Osteoblast (primary cell): ENCODE measurements around the gene NPHP1. TPM values are rescaled to one million over a fixed set of nuclear protein-coding genes. Genes with fewer than 3 reads are reported as not detected.
"Not testable (repeated sequence)": the region's sequence is repeated elsewhere in the genome, so short reads cannot be mapped to it uniquely, and the experiment has no call there.

Source experiments
- DNase-seq: peaks from one replicate; pipeline ENCODE4 v3.0.0; 2011; ENCODE audit warnings: low spot score, mixed read lengths; ENCODE audit not compliant: insufficient read length; ENCODE audit errors: missing footprints
- H2AFZ ChIP-seq: 2 replicates; pipeline ENCODE4 v1.6.0; 2011; ENCODE audit warnings: mild to moderate bottlenecking, low read length
- H3K27ac ChIP-seq: 2 replicates; pipeline ENCODE4 v1.5.1; 2011; ENCODE audit warnings: mild to moderate bottlenecking, low read depth, low read length, moderate library complexity
- H3K27me3 ChIP-seq: 2 replicates; pipeline ENCODE4 v1.6.0; 2012; ENCODE audit warnings: mild to moderate bottlenecking, control low read depth, inconsistent platforms, low read length, moderate library complexity; ENCODE audit not compliant: insufficient read depth
- H3K36me3 ChIP-seq: 2 replicates; pipeline ENCODE4 v1.5.1; 2011; ENCODE audit warnings: mild to moderate bottlenecking, low read length, control low read depth, moderate library complexity; ENCODE audit not compliant: insufficient read depth
- H3K4me1 ChIP-seq: 2 replicates; pipeline ENCODE4 v1.5.1; 2011; ENCODE audit warnings: mild to moderate bottlenecking, low read length, control low read depth, moderate library complexity; ENCODE audit not compliant: insufficient read depth
- H3K4me2 ChIP-seq: 2 replicates; pipeline ENCODE4 v1.6.0; 2011; ENCODE audit warnings: mild to moderate bottlenecking, low read length; ENCODE audit not compliant: insufficient read depth
- H3K4me3 ChIP-seq: fragments of 200-600 bp; sonication (generic); 3 replicates; pipeline ENCODE4 v1.5.1; 2012; ENCODE audit warnings: mild to moderate bottlenecking, low read length, inconsistent platforms; ENCODE audit not compliant: insufficient read depth
- H3K79me2 ChIP-seq: 2 replicates; pipeline ENCODE4 v1.6.0; 2012; ENCODE audit warnings: mild to moderate bottlenecking, low read length, control low read depth, inconsistent platforms; ENCODE audit not compliant: insufficient read depth
- H3K9me3 ChIP-seq: 2 replicates; pipeline ENCODE4 v1.5.1; 2011; ENCODE audit warnings: low read depth, low read length, control low read depth
- H4K20me1 ChIP-seq: 2 replicates; pipeline ENCODE4 v1.6.0; 2012; ENCODE audit warnings: mild to moderate bottlenecking, low read length, control low read depth; ENCODE audit not compliant: insufficient read depth
- total RNA-seq: library from RNA; depleted of rRNA; stranded (reverse); fragments of >200 nt; gene quantifications from 2 replicates; pipeline ENCODE4 v1.2.3, GENCODE V29; 2012
- TF ChIP-seq, protein P1 (sequence below): IDR thresholded peaks from 2 replicates; pipeline ENCODE4 v1.5.1; 2011; ENCODE audit warnings: mild to moderate bottlenecking, low read depth, low read length, moderate library complexity; ENCODE audit errors: extremely low read depth

NPHP1 gene
- total RNA-seq, 1 donor: 7.6 TPM

- H3K4me3 ChIP-seq: no peak overlapping the region
- peaks cover 5% of the 10 kb centered on the region for H3K4me1 ChIP-seq
- no peak for DNase-seq
- no peak overlapping the region for H3K27ac ChIP-seq
- no peaks in the 10 kb centered on the region for H3K36me3 ChIP-seq
- H3K79me2 ChIP-seq: peaks cover 8% of the 10 kb centered on the region
- peaks cover 60% of the 10 kb centered on the region for H3K27me3 ChIP-seq
- H4K20me1 ChIP-seq: no peaks in the 10 kb centered on the region
- no peak overlapping the region for H2AFZ ChIP-seq
- no peak overlapping the region for H3K4me2 ChIP-seq
- TF ChIP-seq, protein P1, sequence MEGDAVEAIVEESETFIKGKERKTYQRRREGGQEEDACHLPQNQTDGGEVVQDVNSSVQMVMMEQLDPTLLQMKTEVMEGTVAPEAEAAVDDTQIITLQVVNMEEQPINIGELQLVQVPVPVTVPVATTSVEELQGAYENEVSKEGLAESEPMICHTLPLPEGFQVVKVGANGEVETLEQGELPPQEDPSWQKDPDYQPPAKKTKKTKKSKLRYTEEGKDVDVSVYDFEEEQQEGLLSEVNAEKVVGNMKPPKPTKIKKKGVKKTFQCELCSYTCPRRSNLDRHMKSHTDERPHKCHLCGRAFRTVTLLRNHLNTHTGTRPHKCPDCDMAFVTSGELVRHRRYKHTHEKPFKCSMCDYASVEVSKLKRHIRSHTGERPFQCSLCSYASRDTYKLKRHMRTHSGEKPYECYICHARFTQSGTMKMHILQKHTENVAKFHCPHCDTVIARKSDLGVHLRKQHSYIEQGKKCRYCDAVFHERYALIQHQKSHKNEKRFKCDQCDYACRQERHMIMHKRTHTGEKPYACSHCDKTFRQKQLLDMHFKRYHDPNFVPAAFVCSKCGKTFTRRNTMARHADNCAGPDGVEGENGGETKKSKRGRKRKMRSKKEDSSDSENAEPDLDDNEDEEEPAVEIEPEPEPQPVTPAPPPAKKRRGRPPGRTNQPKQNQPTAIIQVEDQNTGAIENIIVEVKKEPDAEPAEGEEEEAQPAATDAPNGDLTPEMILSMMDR: no peak
- no peaks in the 10 kb centered on the region for H3K9me3 ChIP-seq
These were observed 12.0 kb upstream of the NPHP1 start for GRCh38 chr2:110216803-110217202.

DNA sequence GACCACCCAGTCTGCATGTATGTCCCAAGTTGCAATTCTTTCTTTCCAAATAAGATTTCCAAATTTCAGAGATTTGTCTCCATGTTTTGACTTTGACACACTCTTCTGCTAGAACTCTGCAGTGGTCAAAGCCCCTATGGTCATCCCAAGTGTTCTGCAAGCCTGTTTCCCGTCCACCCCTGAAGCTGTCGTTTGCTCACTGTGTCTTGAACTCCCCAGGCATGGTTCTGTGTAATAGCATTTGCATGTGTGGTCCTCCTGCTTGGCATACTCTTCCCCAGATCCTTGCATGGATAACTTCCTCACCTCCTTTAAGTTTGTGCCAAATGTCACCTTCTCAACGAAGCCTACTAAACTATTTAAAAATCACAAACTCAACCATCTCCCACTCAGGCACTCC lies 11.4 kb upstream of the NPHP1 start:
- H3K36me3 ChIP-seq: no peaks in the 10 kb centered on the region

GRCh38 chr2:110215566-110216158 lies 10.8 kb upstream of the NPHP1 start:
- no peak overlapping the region for H3K4me3 ChIP-seq
- no peaks in the 10 kb centered on the region for H4K20me1 ChIP-seq
- no peak for DNase-seq
- peaks cover 54% of the 10 kb centered on the region for H3K27me3 ChIP-seq
- H3K36me3 ChIP-seq: no peaks in the 10 kb centered on the region
- H3K4me1 ChIP-seq: peaks cover 12% of the 10 kb centered on the region
- no peaks in the 10 kb centered on the region for H3K9me3 ChIP-seq
- TF ChIP-seq, protein P1: no peak
- peaks cover 15% of the 10 kb centered on the region for H3K79me2 ChIP-seq
- H3K4me2 ChIP-seq: no peak overlapping the region
- H3K27ac ChIP-seq: no peak overlapping the region
- H2AFZ ChIP-seq: no peak overlapping the region

More for the DNA sequence above, 11.4 kb upstream of the NPHP1 start:
- Histone ChIP-seq H3K79me2 (peaks cover 12% of the 10 kb centered on the region), H2AFZ (no peak overlapping the region), H3K27ac (no peak overlapping the region), H4K20me1 (no peaks in the 10 kb centered on the region), H3K4me3 (no peak overlapping the region), H3K4me2 (no peak overlapping the region), H3K27me3 (peaks cover 55% of the 10 kb centered on the region), H3K4me1 (peaks cover 11% of the 10 kb centered on the region), H3K9me3 (no peaks in the 10 kb centered on the region)
- DNase-seq: no peak
- TF ChIP-seq, protein P1: no peak

DNA sequence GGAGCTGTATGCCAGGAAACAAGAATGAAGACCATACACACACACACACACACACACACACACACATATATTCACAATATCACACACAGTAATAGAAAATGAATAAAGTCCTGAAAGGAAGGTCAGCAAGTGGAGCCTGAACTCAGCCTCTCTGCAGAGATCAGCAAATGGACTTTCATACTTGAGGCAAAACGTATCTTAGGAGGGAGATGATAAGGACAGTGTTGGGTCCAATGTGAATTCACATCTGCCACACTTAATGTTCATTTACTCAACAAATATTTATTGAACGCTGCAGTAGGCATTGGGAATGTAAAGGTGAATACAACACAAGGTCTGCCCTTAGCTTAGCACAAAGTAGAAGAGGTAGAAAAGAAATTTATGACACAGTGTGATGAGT lies 10.3 kb upstream of the NPHP1 start:
- no peak overlapping the region for H3K27ac ChIP-seq
- H3K4me3 ChIP-seq: no peak overlapping the region

GRCh38 chr2:110213522-110213921 lies 8.7 kb upstream of the NPHP1 start:
- Histone ChIP-seq H3K4me1 (peaks cover 12% of the 10 kb centered on the region), H3K27me3 (peaks cover 42% of the 10 kb centered on the region), H3K79me2 (peaks cover 15% of the 10 kb centered on the region)
- not testable (repeated sequence) for H3K4me3 ChIP-seq, H3K27ac ChIP-seq, H3K4me2 ChIP-seq, H2AFZ ChIP-seq, H3K36me3 ChIP-seq, H4K20me1 ChIP-seq, H3K9me3 ChIP-seq, DNase-seq

More for the DNA sequence above, 10.3 kb upstream of the NPHP1 start:
- TF ChIP-seq, protein P1: no peak
- Histone ChIP-seq H3K79me2 (peaks cover 15% of the 10 kb centered on the region), H3K9me3 (no peaks in the 10 kb centered on the region), H2AFZ (no peak overlapping the region), H4K20me1 (no peaks in the 10 kb centered on the region), H3K4me1 (peaks cover 12% of the 10 kb centered on the region), H3K36me3 (peaks cover 3% of the 10 kb centered on the region), H3K27me3 (peaks cover 54% of the 10 kb centered on the region), H3K4me2 (no peak overlapping the region)
- no peak for DNase-seq
